Endothelial cell of umbilical vein (primary cell): ENCODE data around the gene ACAD9. TPM values are rescaled to one million over a fixed set of nuclear protein-coding genes. Genes with fewer than 3 reads are reported as not detected.

ENCODE experiments used
- BruUV-seq: library from RNA; stranded (reverse); fragments of 400-500 nt; replicated peaks from 2 replicates; lab custom pipeline; 2021; lab: Mats Ljungman, UMichigan
- CTCF ChIA-PET: fragments of 300-600, 350-600 bp; sonication (Branson Sonifier 250); formaldehyde crosslinking; loops from one replicate; lab custom pipeline; 2021; ENCODE audit warnings: antibody characterized with exemption, inconsistent platforms; lab: Charles Lee
- POLR2A ChIA-PET: fragments of 300-600, 350-600 bp; sonication (Branson Sonifier 250); formaldehyde crosslinking; loops from one replicate; lab custom pipeline; 2021; ENCODE audit warnings: antibody characterized with exemption, inconsistent platforms; lab: Charles Lee
- DNase-seq: peaks from one replicate; pipeline ENCODE4 v3.0.0-alpha.2; 2011; ENCODE audit warnings: low read depth, low spot score
- FAIRE-seq: peaks from 2 replicates; lab custom pipeline; 2011; peaks lifted over from hg19 to GRCh38; lab: Jason Lieb, UNC
- H2AFZ ChIP-seq: 2 replicates; pipeline ENCODE4 v1.6.0; 2012; ENCODE audit warnings: low read depth, low read length, control low read depth, inconsistent platforms
- H3K27ac ChIP-seq: 2 replicates; pipeline ENCODE4 v1.5.1; 2011; ENCODE audit warnings: low read depth, mild to moderate bottlenecking, control low read depth, low read length, moderate library complexity; ENCODE audit not compliant: insufficient read depth
- H3K27me3 ChIP-seq, 2 experiments: 2 replicates each; pipeline versions ENCODE4 v1.6.0 to v1.6.1; 2011; ENCODE audit warnings: low read length in 2 of 2, mixed read lengths in 1 of 2; ENCODE audit not compliant: control insufficient read depth in 2 of 2, insufficient read depth in 2 of 2
- H3K36me3 ChIP-seq, 2 experiments: 2 replicates in 1 of 2; 3 replicates in 1 of 2; pipeline ENCODE4 v1.5.1; 2011; ENCODE audit warnings: low read length in 2 of 2, mild to moderate bottlenecking in 1 of 2, moderate library complexity in 1 of 2; ENCODE audit not compliant: control insufficient read depth in 2 of 2, insufficient read depth in 2 of 2; ENCODE audit errors: extremely low read depth in 1 of 2
- H3K4me1 ChIP-seq: 3 replicates; pipeline ENCODE4 v1.5.1; 2011; ENCODE audit warnings: mild to moderate bottlenecking, low read length; ENCODE audit not compliant: control insufficient read depth, insufficient read depth; ENCODE audit errors: extremely low read depth
- H3K4me2 ChIP-seq: 2 replicates; pipeline ENCODE4 v1.6.1; 2011; ENCODE audit warnings: low read length, control low read depth, mixed read lengths; ENCODE audit not compliant: insufficient read depth
- H3K4me3 ChIP-seq, 3 experiments: fragments of 200-600 bp in 1 of 3; sonication (generic), shearing (Covaris generic) in 1 of 3; replicated peaks in 1 of 3; 2 replicates each; pipeline ENCODE4 v1.5.1; 2011 to 2016; ENCODE audit warnings: control low read depth in 3 of 3, low read length in 3 of 3, mild to moderate bottlenecking in 2 of 3, inconsistent platforms in 1 of 3, low read depth in 1 of 3, moderate library complexity in 1 of 3; ENCODE audit not compliant: insufficient read depth in 1 of 3
- H3K79me2 ChIP-seq: 2 replicates; pipeline ENCODE4 v1.6.0; 2012; ENCODE audit warnings: low read length, inconsistent platforms; ENCODE audit not compliant: control insufficient read depth, insufficient read depth
- H3K9ac ChIP-seq: replicated peaks from 2 replicates; pipeline ENCODE3; 2011; ENCODE audit warnings: low read length, control low read depth; ENCODE audit not compliant: insufficient read depth; ENCODE audit errors: extremely low read depth
- H3K9me1 ChIP-seq: replicated peaks from 3 replicates; pipeline ENCODE4 v1.6.0; 2011; ENCODE audit warnings: mild to moderate bottlenecking, low read length; ENCODE audit not compliant: control insufficient read depth, insufficient read depth; ENCODE audit errors: extremely low read depth
- H3K9me3 ChIP-seq: replicated peaks from 2 replicates; pipeline ENCODE4 v1.5.1; 2012; ENCODE audit warnings: low read length, inconsistent platforms; ENCODE audit not compliant: control insufficient read depth, insufficient read depth
- H4K20me1 ChIP-seq: replicated peaks from 2 replicates; pipeline ENCODE3; 2011; ENCODE audit warnings: mild to moderate bottlenecking, low read length; ENCODE audit not compliant: control insufficient read depth, insufficient read depth; ENCODE audit errors: extremely low read depth
- FOS ChIP-seq: IDR thresholded peaks from 2 replicates; pipeline ENCODE4 v1.6.1; 2011; ENCODE audit warnings: mild to moderate bottlenecking, low read length, moderate library complexity, borderline replicate concordance; ENCODE audit not compliant: insufficient read depth
- GATA2 ChIP-seq: IDR thresholded peaks from 2 replicates; pipeline ENCODE4 v1.7.0; 2011; ENCODE audit warnings: low read depth, mild to moderate bottlenecking, moderate library complexity, mixed read lengths, low read length; ENCODE audit not compliant: insufficient read length, insufficient read depth
- JUN ChIP-seq: IDR thresholded peaks from 2 replicates; pipeline ENCODE4 v1.6.1; 2011; ENCODE audit warnings: borderline replicate concordance, low read depth; ENCODE audit not compliant: insufficient read length, insufficient read depth
- MYC ChIP-seq: IDR thresholded peaks from one replicate; pipeline ENCODE4 v1.6.1; 2011; ENCODE audit warnings: mild to moderate bottlenecking, low read depth, low read length
- POLR2A ChIP-seq: IDR thresholded peaks from 2 replicates; pipeline ENCODE4 v1.6.1; 2012; ENCODE audit warnings: low read depth, mild to moderate bottlenecking, control low read depth, low read length
- POLR2AphosphoS5 ChIP-seq: IDR thresholded peaks from 2 replicates; pipeline ENCODE4 v1.6.1; 2012; ENCODE audit warnings: low read depth, mild to moderate bottlenecking, control low read depth, low read length, moderate library complexity; ENCODE audit not compliant: insufficient read depth
- dilution Hi-C: fragments of 300-500 bp; cut with MboI; formaldehyde crosslinking; loops from one replicate; pipeline ENCODE4 v1.15.0; 2019; ENCODE audit warnings: low sequenced_read_pairs; ENCODE audit not compliant: extremely low pct_ligation_motif_present
- intact Hi-C: fragments of 100-400 bp; cut with micrococcal nuclease; formaldehyde crosslinking; loops from one replicate; pipeline ENCODE4 v1.10.0; 2022
- polyA plus RNA-seq, 4 experiments: library from polyadenylated mRNA; depleted of rRNA in 3 of 4; stranded (reverse) in 3 of 4; unstranded in 1 of 4; fragments of >200 nt; gene quantifications; 2 replicates each; pipeline versions ENCODE4 v1.2.1 to v1.2.3, GENCODE V29; 2011 to 2012; ENCODE audit warnings: missing spikeins in 1 of 4
- total RNA-seq: library from RNA; stranded (reverse); gene quantifications from 2 replicates; pipeline ENCODE4 v1.2.3, GENCODE V29; 2021
- TF ChIP-seq, protein P1 (sequence below): IDR thresholded peaks from 2 replicates; pipeline ENCODE4 v1.6.1; 2011; ENCODE audit not compliant: insufficient read depth, insufficient read length
- TF ChIP-seq, protein P2 (sequence below), 2 donors: IDR thresholded peaks; 1 replicate in 1 of 2; 2 replicates in 1 of 2; pipeline ENCODE4 v1.5.1; 2011; ENCODE audit warnings: low read length in 2 of 2, mild to moderate bottlenecking in 2 of 2, moderate library complexity in 2 of 2, control low read depth in 1 of 2, inconsistent platforms in 1 of 2, low read depth in 1 of 2; ENCODE audit not compliant: insufficient read depth in 1 of 2; ENCODE audit errors: extremely low read depth in 1 of 2

ACAD9 gene
- total and polyA plus RNA-seq, 2 donors (not counting 3 experiments of a cell fraction or from before 2014, with no cell fraction given): 58.6 to 65.8 TPM

DNA sequence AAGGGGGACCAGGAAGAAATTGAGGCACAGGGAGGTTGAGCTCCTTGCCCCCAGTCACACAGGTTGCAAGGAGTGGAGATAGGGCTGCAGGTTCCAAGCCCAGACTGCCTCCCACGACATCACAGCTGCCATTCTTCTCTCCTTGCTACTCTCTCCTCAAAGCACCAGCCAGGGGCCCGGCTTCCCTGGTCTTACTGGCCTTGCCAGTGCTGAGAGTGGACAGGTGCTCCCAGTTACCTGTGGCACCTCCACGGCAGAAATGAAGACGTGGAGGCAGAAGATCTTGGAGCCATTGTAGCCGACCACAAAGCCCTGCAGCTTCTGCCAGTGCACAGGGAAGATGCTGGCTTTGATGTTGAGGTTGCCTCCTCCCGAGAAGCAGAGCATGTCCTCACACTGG lies 17.9 kb upstream of the ACAD9 start:
- Histone ChIP-seq H3K27me3 (no peaks in the 10 kb centered on the region), H3K79me2 (no peaks in the 10 kb centered on the region), H3K4me1 (no peaks in the 10 kb centered on the region), H3K9me1 (no peaks in the 10 kb centered on the region), H3K4me2 (no peak overlapping the region), H3K27ac (no peak overlapping the region), H3K36me3 (no peaks in the 10 kb centered on the region), H3K4me3 (no peak overlapping the region), H4K20me1 (no peaks in the 10 kb centered on the region), H2AFZ (no peak overlapping the region), H3K9ac (no peak overlapping the region), H3K9me3 (peaks cover 6% of the 10 kb centered on the region)
- POLR2A ChIA-PET: no interaction called here
- CTCF ChIA-PET: no interaction called here
- no peak for FAIRE-seq
- dilution Hi-C loops: no loop called here
- intact Hi-C loops: no loop called here
- no peak for TF ChIP-seq MYC
- TF ChIP-seq, protein P1, sequence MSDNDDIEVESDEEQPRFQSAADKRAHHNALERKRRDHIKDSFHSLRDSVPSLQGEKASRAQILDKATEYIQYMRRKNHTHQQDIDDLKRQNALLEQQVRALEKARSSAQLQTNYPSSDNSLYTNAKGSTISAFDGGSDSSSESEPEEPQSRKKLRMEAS: no peak
- TF ChIP-seq POLR2AphosphoS5: no peak
- no peak for TF ChIP-seq JUN
- no peak for TF ChIP-seq POLR2A
- BruUV-seq: no TSS peak
- DNase-seq: no peak

DNA sequence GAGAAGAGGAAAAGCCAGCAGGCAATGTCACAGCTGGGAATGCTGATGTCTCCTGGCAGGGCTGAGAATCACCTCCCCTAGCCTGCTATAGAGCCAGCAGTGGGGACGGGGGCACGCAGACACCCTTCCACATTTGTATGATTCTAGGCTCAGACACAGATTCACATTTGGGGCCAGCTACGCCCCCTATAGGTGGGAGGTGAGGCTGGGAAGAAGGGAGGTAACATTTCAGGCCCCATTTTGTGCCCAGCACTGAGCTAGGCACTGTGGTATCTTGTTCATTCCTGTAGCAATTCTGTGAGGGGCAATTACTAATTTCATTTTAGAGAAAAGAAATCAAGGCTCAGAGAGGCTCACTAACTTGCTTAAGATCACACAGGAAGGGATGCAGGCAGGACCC lies 15.9 kb upstream of the ACAD9 start:
- no peak overlapping the region for H2AFZ ChIP-seq
- H4K20me1 ChIP-seq: no peaks in the 10 kb centered on the region
- FAIRE-seq (peak; percentile 40), DNase-seq (no peak)
- dilution Hi-C loops (no loop called here), intact Hi-C loops (no loop called here)
- TF ChIP-seq, protein P1: no peak
- TF ChIP-seq, protein P2, sequence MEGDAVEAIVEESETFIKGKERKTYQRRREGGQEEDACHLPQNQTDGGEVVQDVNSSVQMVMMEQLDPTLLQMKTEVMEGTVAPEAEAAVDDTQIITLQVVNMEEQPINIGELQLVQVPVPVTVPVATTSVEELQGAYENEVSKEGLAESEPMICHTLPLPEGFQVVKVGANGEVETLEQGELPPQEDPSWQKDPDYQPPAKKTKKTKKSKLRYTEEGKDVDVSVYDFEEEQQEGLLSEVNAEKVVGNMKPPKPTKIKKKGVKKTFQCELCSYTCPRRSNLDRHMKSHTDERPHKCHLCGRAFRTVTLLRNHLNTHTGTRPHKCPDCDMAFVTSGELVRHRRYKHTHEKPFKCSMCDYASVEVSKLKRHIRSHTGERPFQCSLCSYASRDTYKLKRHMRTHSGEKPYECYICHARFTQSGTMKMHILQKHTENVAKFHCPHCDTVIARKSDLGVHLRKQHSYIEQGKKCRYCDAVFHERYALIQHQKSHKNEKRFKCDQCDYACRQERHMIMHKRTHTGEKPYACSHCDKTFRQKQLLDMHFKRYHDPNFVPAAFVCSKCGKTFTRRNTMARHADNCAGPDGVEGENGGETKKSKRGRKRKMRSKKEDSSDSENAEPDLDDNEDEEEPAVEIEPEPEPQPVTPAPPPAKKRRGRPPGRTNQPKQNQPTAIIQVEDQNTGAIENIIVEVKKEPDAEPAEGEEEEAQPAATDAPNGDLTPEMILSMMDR (IDR thresholded peaks at IDR 0.05; ENCODE audit: extremely low read depth in 1 of 2, insufficient read depth in 1 of 2, low read depth in 1 of 2, low read length in 2 of 2): peak; percentile 15 to 35
- TF ChIP-seq POLR2AphosphoS5: no peak
- TF ChIP-seq GATA2: no peak
- no peak for TF ChIP-seq POLR2A
- no peak for TF ChIP-seq FOS
- TF ChIP-seq JUN: no peak
- no peak for TF ChIP-seq MYC
- H3K9ac ChIP-seq: no peak overlapping the region
- BruUV-seq: no TSS peak
- H3K9me3 ChIP-seq: peaks cover 6% of the 10 kb centered on the region
- no peak overlapping the region for H3K27ac ChIP-seq
- no peaks in the 10 kb centered on the region for H3K36me3 ChIP-seq
- no peaks in the 10 kb centered on the region for H3K9me1 ChIP-seq
- no peaks in the 10 kb centered on the region for H3K27me3 ChIP-seq
- H3K79me2 ChIP-seq: no peaks in the 10 kb centered on the region
- H3K4me2 ChIP-seq: no peak overlapping the region
- ChIA-PET POLR2A (no interaction called here), CTCF (interaction anchor here (0.7 to 1.6 kb wide), 4 partner anchors 15 to 246 kb away, joined by 3 to 9 read pairs (median 4); partner anchors contain the start of gene ACAD9)
- H3K4me1 ChIP-seq: no peaks in the 10 kb centered on the region
- H3K4me3 ChIP-seq: no peak overlapping the region
